Mesothelial cell of epicardium (in vitro differentiated cells): ENCODE results near the gene TCEAL1. TPM values are rescaled to one million over a fixed set of nuclear protein-coding genes. Genes with fewer than 3 reads are reported as not detected.

ENCODE experiments used
- DNase-seq, 2 experiments: peaks; one replicate each; pipeline ENCODE4 v3.0.0; 2021; ENCODE audit warnings: low spot score in 2 of 2; ENCODE audit not compliant: unreplicated experiment in 2 of 2
- H3K27ac Mint-ChIP-seq: 2 replicates; pipeline ENCODE4 v1.8.0; 2021; ENCODE audit warnings: mixed read lengths
- H3K27me3 Mint-ChIP-seq: 2 replicates; pipeline ENCODE4 v1.8.0; 2021; ENCODE audit warnings: low read depth, mixed read lengths
- H3K36me3 Mint-ChIP-seq: 2 replicates; pipeline ENCODE4 v1.8.0; 2021; ENCODE audit warnings: mixed read lengths
- H3K4me1 Mint-ChIP-seq: 2 replicates; pipeline ENCODE4 v1.8.0; 2021; ENCODE audit warnings: mixed read lengths
- H3K4me3 Mint-ChIP-seq: 2 replicates; pipeline ENCODE4 v1.8.0; 2021; ENCODE audit warnings: mild to moderate bottlenecking, moderate library complexity, mixed read lengths
- H3K9me3 Mint-ChIP-seq: 2 replicates; pipeline ENCODE4 v1.8.0; 2021; ENCODE audit warnings: mixed read lengths
- CTCF ChIP-seq: fragments of 200-600 bp; sonication (generic); IDR thresholded peaks from one replicate; pipeline ENCODE4 v1.5.0; 2021; ENCODE audit warnings: antibody characterized with exemption; ENCODE audit not compliant: unreplicated experiment
- total RNA-seq: library from RNA; stranded (reverse); gene quantifications from 3 replicates; pipeline ENCODE4 v1.2.1, GENCODE V29; 2021

TCEAL1 gene
- total RNA-seq, 1 donor from 2014 or later, result 18.8 TPM

GRCh38 chrX:103615781-103616371 lies 12.9 kb upstream of the TCEAL1 start:
- Mint-ChIP-seq H3K9me3 (peaks cover 41% of the 10 kb centered on the region), H3K4me1 (no peaks in the 10 kb centered on the region), H3K4me3 (no peak overlapping the region), H3K36me3 (peaks cover 19% of the 10 kb centered on the region), H3K27me3 (no peaks in the 10 kb centered on the region), H3K27ac (no peak overlapping the region)
- DNase-seq, result no peak
- TF ChIP-seq CTCF, result no peak

- H3K9me3 Mint-ChIP-seq, result peaks cover 41% of the 10 kb centered on the region
- no peak for TF ChIP-seq CTCF
- H3K4me3 Mint-ChIP-seq, result no peak overlapping the region
- no peaks in the 10 kb centered on the region for H3K4me1 Mint-ChIP-seq
- H3K36me3 Mint-ChIP-seq, result peaks cover 19% of the 10 kb centered on the region
- no peak for DNase-seq
- no peak overlapping the region for H3K27ac Mint-ChIP-seq
- no peaks in the 10 kb centered on the region for H3K27me3 Mint-ChIP-seq
Measured at GRCh38 chrX:103616676-103617186, 12.0 kb upstream of the TCEAL1 start.

- no peak for TF ChIP-seq CTCF
- H3K9me3 Mint-ChIP-seq, result peaks cover 22% of the 10 kb centered on the region
- DNase-seq, result no peak
- H3K4me3 Mint-ChIP-seq, result no peak overlapping the region
- H3K27me3 Mint-ChIP-seq, result no peaks in the 10 kb centered on the region
- peaks cover 10% of the 10 kb centered on the region for H3K36me3 Mint-ChIP-seq
- H3K4me1 Mint-ChIP-seq, result peaks cover 5% of the 10 kb centered on the region
- H3K27ac Mint-ChIP-seq, result peak overlapping the region; percentile 34
Measured at GRCh38 chrX:103624111-103624510, 4.7 kb upstream of the TCEAL1 start.

GRCh38 chrX:103626855-103627254 lies 1.9 kb upstream of the TCEAL1 start:
- TF ChIP-seq CTCF, result no peak
- Mint-ChIP-seq H3K4me3 (no peak overlapping the region), H3K36me3 (peaks cover 2% of the 10 kb centered on the region), H3K4me1 (peaks cover 10% of the 10 kb centered on the region), H3K27ac (no peak overlapping the region), H3K9me3 (peaks cover 10% of the 10 kb centered on the region), H3K27me3 (no peaks in the 10 kb centered on the region)
- no peak for DNase-seq

- Mint-ChIP-seq H3K9me3 (peaks cover 12% of the 10 kb centered on the region), H3K27ac (peak overlapping the region; percentile 79), H3K27me3 (no peaks in the 10 kb centered on the region), H3K4me1 (peaks cover 10% of the 10 kb centered on the region), H3K4me3 (peak overlapping the region; percentile 79), H3K36me3 (peaks cover 3% of the 10 kb centered on the region)
- peak in 1 of 2 experiments; percentile 68 for DNase-seq
- TF ChIP-seq CTCF, result no peak
Measured at GRCh38 chrX:103629318-103630170, 769 bp downstream of the TCEAL1 start.
